HG02885 (cell line): ENCODE measurements around the gene TMEM18.
"Not testable (repeated sequence)": the region's sequence is repeated elsewhere in the genome, so short reads cannot be mapped to it uniquely, and the experiment has no call there.

ENCODE experiments used
- ATAC-seq: cut with Tn5 transposase; IDR thresholded peaks from one replicate; pipeline ENCODE4 v1.9.1; 2021; ENCODE audit warnings: mild to moderate bottlenecking; ENCODE audit not compliant: unreplicated experiment, poor library complexity

TMEM18 gene

DNA sequence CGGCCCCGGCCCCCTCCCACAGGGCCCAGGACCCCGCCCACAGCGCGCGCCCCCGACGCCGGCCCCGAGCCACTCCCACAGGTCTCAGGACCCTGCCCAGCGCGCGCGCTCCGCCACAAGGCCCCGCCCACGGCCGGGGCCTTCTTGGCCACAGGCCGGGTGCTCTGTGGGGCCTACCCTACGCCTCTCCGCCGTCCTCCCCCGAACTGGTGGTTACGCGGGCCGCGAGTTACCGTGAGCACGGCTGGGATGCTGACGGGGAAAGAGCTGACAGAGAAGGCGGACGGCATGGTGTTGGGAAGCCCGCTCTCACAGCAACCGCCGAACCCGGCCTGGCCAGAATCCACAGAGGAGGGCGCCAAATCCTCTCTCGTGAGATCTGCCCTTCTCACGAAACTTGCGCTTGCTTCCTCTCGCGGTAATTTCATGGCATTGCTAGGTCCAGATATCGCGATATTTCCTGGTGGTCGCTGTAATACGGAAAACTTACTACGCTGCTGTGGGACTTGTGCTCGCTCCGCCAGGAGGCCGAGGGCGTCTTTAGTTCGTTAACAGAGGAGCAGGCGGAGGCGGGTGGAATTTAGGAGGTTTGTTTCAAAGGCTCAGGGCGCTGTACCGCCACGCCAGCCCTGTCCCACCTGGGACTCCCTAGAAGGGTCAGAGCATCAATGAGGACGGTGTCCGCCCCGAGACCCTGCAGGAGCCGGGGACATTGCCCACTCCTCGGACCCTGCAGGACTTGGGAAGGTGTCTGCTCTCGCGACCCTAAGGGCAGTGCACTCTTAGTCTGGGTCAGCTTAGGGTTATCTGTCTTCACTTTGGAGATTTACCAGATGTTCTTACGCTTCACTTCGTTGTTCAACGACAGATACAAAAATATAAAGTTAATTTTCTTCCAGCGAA is at the start of gene TMEM18:
Gene TMEM18, minus strand, starts transcription at position 351 of the 903 bp plus-strand sequence. Its CDS starts 61 bp downstream, at position 290.
- peak; percentile 54 for ATAC-seq

DNA sequence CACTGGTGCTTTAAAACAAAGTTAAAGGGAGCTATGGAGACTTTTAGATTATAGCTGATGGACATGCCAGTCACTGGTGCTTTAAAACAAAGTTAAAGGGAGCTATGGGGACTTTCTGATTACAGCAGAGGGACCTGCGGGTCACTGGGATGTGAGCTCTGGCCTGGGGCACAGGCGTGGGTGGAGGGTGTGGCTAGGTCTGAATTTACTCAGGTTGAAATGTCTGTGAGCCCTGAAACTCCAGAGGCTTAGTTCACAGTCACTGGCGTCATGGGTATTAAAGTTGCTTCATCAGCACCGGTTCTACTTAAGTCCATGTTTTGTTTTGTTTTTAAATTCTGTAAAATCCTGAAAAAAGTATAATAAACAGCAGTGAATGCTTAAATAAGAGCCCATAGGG is 49.0 kb upstream of the TMEM18 start:
- peak; percentile 89 for ATAC-seq

DNA sequence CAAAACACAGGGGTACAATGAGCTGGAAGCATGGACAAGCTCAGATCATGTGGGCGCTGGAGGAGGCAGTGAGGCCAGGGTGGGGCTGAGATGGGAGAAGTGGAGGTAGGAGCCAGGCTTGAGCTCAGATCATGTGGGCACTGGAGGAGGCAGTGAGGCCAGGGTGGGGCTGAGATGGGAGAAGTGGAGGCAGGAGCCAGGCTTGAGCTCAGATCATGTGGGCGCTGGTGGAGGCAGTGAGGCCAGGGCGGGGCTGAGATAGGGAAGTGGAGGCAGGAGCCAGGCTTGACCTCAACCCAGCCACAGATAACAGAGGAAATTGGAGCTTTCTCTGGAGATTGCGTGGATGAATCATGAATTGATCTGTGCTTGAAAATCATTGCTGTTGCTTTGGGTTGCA is 48.3 kb upstream of the TMEM18 start:
- no peak for ATAC-seq

- no peak for ATAC-seq
Measured at GRCh38 chr2:723761-724160, 46.6 kb upstream of the TMEM18 start.

- no peak for ATAC-seq
Measured at GRCh38 chr2:720842-721241, 43.6 kb upstream of the TMEM18 start.

DNA sequence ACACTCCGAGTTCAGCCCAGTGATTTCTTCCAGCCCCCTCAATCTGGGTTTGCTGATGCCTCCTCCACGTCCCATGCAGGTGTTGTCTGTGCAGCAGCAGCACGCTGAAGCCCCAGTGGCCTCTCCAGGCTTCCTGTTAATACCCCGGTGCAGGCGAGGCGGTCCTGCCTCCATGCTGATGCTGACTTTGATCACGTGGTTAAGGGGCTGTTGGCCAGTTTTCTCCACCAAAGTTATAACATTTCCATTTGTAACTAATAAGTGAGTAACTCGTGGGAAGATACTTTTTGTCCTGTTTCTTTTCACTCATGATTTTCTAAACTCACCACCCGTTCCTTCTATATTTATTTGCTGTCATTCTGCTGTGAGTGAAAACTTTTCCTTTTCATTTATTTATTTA is 42.5 kb upstream of the TMEM18 start:
- ATAC-seq, result no peak

DNA sequence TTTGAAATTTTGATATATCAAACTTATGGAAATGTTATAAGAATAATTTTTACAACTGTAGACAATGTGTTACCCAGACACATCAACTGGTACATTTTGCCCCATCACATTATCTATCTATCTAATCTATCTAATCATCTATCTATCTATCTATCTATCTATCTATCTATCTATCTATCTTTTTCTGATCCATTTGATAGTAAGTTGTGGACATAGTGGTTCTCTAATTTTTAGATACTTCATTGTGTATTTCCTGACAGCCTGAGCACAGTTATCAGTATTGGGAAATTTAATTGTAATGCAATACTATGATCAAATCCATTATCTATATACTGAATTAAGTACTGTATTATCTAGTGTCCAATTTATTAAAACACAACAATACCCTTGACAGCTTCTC is 42.0 kb upstream of the TMEM18 start:
- no peak for ATAC-seq

DNA sequence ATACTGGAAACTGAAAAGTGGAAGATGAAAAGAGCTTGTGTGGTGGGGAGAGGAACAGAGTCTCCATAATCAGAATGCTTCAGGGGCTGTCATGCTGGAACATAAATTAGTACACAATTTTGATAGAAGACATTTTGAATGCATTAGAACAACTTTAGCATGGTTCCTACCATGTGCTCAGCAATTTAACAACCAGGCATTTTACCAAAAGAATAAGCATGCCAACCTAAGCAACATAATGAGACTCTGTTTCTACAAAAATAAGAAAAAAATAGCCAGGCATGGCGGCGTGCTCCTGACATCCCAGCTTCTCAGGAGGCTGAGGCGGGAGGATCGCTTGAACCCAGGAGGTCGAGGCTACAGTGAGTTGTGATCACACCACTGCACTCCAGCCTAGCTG is 40.5 kb upstream of the TMEM18 start:
- ATAC-seq, result no peak

- ATAC-seq, result no peak
Measured at GRCh38 chr2:715854-716560, 38.8 kb upstream of the TMEM18 start.

DNA sequence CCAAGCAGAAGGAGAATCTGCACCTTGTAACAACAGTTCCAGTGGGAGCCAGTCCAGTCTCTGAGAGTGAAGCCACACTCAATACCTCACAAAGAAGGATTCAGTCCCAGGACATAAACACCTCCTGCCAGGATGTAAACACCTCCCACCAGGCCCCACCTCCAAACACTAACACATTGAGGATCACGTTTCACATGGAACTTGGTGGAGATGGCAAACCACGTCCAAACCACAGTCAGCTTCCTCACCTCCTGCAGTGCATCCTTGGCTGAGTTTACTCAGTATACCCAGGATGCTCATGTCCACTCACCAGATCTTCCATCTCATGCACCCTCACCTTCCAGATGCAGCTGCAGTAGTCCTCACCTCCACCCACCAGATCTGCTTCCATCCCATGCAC is 37.8 kb upstream of the TMEM18 start:
- no peak for ATAC-seq

DNA sequence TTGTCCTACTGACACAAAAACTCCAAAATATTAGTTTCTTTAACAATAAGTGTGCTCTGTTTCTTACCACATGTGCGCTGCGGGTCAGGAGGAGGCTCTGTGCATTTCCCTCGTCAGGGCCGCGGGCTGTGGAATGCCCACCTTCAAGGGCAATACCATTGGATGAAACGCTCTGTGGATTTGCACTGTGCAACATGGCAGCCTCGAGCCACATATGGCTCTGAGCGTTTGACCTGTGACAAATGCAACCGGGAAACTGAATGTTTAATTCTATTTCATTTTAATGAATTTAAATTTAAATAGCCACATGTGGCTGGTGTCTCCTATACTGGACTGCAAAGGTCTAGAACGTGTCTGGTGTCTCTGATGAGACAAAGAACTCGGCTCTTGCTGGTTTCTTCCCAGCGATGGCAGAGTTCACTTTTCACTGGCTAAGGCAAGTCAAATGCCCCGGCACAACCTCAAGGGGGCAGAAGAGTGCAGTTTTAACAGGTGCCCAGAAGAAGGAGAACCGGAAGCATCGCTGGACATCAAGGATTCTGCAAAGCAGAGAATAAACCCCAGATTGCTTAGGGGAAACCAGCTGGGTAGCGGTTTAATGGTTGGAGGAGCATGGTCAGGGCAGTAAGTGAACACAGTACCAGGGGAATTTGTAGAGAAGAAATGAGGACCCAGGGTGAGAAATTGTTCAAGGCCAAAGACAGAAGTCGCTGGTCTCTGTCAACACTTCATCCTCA is 37.0 kb upstream of the TMEM18 start:
- peak; percentile 94 for ATAC-seq

- no peak for ATAC-seq
Measured at GRCh38 chr2:710867-711665, 33.9 kb upstream of the TMEM18 start.

DNA sequence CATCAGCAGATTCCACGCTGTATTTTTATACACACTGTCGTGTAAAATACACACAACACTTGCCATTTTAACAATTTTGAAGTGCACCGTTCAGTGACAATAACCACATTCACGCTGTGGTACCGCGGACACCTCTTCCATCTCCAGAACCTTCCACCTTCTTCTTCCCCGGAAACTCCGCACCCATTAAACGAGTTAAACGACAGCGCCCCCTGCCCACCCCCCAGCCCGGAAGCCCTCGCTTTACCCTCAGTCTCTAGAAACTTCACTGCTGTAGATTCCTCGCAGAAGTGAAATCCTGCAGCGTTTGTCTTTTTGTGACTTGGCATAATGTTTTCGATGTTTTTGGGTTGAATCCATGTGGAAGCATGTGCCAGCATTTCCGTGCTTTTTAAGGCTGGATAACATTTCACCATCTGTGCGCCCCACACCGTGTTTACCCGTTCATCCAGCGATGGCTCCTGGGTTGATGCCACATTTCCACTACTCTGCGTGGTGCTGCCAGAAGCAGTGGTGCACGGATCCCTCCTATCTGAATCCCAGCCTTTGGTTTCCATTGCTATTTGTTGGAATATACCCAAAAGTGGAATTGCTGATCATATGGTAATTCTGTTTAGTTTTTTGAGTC is 32.0 kb upstream of the TMEM18 start:
- ATAC-seq, result no peak

- no peak for ATAC-seq
Measured at GRCh38 chr2:708667-709066, 31.5 kb upstream of the TMEM18 start.

DNA sequence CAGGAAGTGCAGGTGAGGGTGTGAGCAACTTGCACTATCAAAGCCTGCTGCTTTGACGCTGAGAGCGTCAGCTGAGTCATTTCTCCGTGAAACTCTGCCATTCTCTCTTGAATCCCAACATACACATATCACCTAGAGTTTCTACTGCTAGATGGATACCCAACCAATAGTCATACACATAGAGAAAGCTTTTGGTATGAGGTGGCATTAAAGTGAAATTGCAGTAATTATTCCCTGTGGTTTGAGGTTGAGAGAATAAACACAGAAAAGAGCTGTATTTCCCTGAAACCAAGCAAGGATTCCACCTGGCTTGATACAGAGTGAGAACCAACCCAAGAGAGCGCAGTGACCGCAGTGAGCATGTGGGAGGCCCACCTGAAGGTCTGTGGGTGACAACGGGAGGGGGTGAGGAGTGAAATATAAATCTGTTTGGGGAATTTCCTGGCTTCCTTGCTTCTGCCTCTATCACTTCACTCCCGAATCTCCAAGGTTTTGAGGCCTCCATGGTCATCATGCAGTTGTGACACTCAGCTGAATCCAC is 28.8 kb upstream of the TMEM18 start:
- ATAC-seq, result peak; percentile 95

- ATAC-seq, result not testable (repeated sequence)
Measured at GRCh38 chr2:702765-703164, 25.6 kb upstream of the TMEM18 start.

DNA sequence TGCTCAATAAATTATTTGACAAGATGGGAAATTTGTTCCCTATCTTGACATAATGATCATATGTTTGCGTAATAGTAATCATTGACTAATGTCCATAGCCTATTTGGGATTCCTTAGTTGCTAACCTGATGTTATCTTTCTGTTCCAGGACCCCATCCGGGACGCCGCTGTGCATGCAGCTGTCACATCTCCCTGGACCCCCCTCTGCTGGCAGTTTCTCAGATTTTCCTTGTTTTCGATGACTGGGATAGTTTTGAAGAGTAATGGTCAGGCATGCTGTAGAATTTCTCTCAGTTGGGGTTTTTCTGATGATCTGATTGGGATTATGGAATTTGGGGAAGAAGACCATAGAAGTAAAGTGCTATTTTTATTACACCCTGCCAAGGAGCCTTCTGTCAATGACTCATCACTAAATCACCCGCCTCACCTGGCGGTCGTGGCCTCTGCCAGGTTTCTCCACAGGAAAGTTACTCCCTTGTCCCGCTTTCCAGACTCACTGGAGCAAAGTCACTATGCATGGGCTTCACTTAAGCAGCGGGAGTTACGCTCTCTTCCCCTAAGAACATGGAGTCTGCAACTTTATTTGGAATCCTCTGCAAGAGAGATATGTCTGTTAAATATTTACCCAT is 19.9 kb upstream of the TMEM18 start:
- no peak for ATAC-seq

DNA sequence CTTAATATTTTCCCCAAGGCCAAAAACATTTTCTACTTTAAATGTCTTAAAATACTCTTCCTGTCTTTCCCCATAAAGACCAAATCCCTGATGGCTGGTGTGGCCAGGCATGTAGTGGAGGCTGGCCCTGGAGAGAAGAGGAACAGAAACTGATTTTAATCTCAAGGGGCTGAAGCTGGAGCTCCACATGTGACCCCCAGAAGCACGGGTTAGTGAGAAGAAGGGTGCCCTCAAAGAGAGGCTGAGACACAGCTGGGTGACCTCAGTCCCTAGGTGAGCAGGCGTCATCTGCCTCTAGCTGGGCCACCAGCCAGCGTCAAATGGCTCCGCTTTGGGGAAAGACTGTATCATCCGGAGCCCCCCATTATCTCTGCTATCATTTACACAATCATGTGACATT is 19.3 kb upstream of the TMEM18 start:
- peak; percentile 97 for ATAC-seq

- ATAC-seq, result no peak
Measured at GRCh38 chr2:694906-695510, 17.8 kb upstream of the TMEM18 start.
